ENCODE measurements around the gene BANF2.
"Not testable (repeated sequence)": the region's sequence is repeated elsewhere in the genome, so short reads cannot be mapped to it uniquely, and the experiment has no call there.

The BANF2 gene

GRCh38 chr20:17683218-17684076, 16.3 kb upstream of the BANF2 start:
- DNase-seq = no peak

- DNase-seq = no peak
Observed at GRCh38 chr20:17684077-17684888, 15.5 kb upstream of the BANF2 start.

DNA sequence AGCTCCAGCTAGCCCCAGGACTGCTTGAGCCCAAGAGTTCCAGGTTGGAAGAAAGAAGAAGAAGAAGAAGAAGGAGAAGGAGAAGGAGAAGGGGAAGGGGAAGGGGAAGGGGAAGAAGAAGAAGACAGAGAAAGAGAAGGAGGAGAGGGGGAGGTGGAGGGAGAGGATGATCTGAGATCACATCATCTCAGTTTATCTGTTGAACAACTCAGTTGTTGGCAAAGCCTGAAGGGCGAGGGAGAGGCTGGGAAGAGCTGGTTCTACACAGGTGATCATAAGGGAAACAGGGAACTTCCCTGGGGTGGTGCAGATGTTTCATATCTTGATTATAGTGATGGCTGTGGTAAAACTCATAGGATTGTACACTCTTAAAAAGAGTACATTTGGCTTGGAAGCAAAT, 14.6 kb upstream of the BANF2 start:
- no peak for DNase-seq

GRCh38 chr20:17687800-17688199, 12.0 kb upstream of the BANF2 start:
- DNase-seq = no peak

DNA sequence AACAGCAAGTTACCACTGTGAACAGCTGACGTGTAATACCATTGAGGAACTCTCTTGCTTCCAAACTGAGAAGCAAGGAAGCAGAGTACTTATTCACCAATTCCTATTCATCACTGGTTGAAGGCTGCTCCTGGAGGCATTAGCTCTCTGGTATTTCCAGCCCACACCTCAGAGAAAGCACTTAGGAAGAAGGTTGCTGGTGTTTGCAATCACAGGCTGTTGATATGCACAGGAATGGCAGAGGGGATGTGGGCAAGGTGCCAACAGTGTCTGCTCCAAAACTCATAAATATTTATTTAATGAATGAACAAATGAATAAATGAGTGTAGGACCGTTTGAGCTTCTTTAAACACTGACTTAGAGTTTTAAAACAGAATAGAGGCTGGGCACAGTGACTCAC, 10.8 kb upstream of the BANF2 start:
- DNase-seq = no peak

- DNase-seq = no peak
Observed at GRCh38 chr20:17690144-17690543, 9.6 kb upstream of the BANF2 start.

DNA sequence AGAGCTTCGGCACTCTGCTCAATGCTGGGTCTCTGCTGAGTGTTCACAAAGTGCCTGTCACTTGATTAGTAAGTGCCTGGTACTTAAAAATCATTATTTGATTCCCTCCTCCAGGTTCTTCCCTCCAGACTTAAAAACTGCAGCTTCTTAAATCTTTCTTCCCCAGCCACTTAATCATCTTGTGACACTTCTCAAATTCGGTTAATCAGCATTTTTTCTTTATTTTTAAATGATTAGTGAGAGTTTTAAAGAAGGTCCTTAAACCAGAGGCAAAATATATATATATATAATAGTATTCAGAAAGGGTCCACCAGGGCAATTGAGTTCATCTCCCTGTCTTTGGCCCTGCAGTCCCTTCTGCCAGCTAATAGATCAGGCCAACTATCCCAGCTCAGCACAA, 8.0 kb upstream of the BANF2 start:
- DNase-seq = no peak

- DNase-seq = no peak
Observed at GRCh38 chr20:17693444-17694001, 6.2 kb upstream of the BANF2 start.

- DNase-seq = no peak
Observed at GRCh38 chr20:17694767-17695166, 5.0 kb upstream of the BANF2 start.

GRCh38 chr20:17696287-17696686, 3.5 kb upstream of the BANF2 start:
- DNase-seq = no peak

GRCh38 chr20:17697171-17697570, 2.6 kb upstream of the BANF2 start:
- no peak for DNase-seq

GRCh38 chr20:17698384-17698783, 1.4 kb upstream of the BANF2 start:
- no peak for DNase-seq

DNA sequence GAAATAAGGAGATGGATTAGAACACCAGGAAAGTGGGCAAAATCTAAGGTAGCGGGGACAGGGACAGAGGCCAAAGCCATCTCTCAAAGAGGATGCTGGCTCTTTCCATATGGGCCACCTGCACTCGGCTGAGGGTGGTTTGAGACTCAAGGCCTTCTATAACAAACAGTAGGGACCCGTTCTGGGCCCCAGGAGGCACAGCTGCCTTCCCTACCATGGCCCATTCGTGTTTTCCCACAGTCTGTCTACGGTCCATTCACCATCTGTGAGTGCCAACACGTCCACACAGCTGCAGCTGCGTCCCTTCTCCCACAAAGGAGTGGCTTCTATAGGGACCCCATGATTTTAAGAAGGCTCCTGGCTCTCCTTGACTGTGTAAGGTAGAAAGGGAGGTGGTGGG, 871 bp downstream of the BANF2 start:
- DNase-seq = no peak

DNA sequence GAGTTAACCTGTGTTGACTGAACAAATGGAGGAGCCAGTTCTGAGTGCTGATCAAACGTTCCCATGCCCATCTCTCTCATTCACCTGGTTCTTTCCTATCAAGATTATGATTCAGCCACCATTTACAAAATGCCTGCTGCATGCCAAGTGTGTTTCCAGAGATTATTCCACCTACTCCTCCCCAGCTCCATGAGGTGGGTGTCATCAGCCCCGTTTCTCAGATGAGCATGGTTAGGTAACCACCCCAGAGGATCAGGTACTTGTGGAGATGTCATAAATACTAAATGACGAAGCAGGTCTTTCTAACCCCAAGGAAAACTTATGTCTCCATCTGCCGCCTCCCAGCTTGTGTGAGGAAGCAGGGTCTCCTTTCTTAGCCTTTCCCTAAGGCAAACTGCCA, 2.1 kb downstream of the BANF2 start:
- no peak for DNase-seq

DNA sequence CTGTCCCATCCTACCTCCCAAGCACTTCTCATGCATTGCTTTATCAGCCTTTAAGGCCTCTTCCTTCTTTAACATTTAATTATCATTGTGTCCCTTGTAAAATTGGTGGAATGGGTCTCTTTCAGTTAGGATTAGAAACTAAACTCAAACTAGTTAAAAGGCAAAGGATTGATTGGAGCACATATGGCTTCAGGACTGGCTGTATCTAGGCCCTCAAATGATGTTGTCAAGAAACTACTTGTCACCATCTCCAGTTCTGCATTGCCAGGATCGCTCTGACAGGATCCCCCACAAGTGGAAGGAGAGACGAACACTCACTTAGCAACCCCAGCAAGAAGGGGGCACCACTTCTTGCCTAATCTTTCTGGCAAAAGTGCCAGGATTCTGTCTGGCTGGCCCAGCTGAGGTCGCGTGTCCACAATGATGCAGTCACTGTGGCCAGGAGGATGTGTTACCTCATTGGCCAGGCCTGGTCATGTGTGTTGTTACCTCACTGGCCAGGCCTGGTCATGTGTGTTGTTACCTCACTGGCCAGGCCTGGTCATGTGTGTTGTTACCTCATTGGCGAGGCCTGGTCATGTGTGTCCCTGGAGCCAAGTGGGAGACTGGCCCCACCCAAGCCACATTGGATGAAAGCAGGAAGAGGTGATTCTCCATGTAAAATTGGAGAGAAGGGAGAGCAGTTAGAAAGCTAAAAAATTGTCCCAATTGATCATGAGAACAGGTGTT, 5.0 kb downstream of the BANF2 start:
- no peak for DNase-seq

DNA sequence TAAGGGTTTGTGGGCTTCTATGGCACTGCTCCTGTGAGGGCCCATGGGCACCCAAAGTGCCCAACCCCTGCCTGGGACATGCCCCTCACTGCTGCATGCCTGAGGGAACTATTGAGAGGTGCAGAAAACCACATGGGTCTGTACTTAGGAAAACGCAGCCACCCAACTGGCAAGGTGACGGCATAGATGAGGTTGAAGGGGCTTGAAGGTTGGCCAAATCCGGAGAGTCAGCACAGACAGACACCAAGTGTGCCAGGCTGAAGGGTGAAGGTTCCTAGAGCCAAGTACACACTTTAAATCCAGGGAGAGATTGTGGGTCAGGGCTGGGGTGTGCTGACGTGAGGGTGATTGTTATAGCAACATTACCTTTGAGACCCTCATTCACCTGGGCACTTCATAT, 6.2 kb downstream of the BANF2 start:
- no peak for DNase-seq

DNA sequence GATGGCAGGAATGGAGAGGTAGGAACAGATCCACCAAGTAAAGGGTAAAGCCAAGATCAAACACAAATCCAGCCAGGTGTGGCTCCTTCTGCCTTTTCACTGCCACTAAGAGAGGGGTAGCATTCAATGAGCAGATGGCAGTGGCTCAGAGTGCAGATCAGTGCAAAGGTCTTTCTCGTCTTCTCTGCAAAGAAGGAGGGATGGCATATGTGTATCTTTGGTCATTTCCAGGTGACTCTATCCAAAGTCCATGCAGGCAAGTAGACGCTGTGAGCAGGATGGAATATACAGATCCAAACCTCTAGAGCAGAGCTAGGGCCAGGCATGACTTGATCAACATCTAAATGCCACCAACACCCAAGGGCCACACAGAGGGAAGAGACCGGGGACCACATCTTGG, 6.9 kb downstream of the BANF2 start:
- DNase-seq = no peak

- not testable (repeated sequence) for DNase-seq
Observed at GRCh38 chr20:17707951-17708350, 8.2 kb downstream of the BANF2 start.

- no peak for DNase-seq
Observed at GRCh38 chr20:17708675-17709360, 9.1 kb downstream of the BANF2 start.

DNA sequence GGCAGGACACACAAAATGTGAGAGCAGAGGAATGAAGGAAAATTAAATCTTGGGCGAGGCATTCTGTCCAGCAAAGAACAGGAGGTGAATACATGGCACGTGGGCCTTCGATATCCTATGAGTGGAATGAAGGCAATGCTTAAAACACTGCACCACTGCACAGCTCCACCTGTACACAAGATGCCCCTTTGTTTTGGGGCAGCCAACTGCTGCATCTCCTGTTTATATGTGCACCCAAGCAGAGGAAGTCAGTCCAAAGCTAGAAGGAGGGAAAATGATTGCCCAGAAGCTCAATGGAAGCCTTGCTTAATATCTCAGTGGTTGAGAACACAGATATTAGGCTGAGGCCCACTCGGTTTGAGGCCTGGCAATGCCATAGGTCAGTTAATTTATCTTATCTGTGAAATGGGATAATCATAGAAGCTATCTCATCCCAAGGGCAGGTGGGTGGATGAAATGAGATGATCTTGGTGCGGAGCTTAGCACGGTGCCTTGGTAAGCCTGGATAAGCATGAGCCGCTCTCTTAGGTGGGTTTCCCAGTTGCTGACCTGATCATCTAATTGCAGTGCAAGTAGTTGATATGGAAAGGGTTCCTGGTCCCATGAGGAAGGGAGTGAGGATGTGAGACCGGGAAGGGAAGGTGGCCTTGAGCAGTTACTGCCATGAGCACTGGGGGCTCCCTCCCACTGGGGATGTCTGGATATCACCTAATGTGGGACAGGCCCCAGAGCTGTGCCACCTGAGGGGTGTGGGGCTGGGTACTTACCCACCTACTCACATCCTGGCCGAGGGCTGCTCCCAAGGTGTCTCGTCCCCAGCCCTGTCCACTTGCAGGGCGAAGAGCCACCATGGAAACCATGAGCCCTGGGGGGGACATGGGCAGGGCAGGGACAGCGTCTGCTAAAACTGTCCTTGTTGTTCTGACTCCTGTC, 9.9 kb downstream of the BANF2 start:
- no peak for DNase-seq

All from T1000 (cell line).